ENCODE data around the gene CARD19. TPM values are rescaled to one million over a fixed set of nuclear protein-coding genes. Genes with fewer than 3 reads are reported as not detected.

The CARD19 gene
- total and polyA plus RNA-seq, 2 donors (not counting 1 experiment from before 2014, with no cell fraction given) = 31.9 to 63.4 TPM

DNA sequence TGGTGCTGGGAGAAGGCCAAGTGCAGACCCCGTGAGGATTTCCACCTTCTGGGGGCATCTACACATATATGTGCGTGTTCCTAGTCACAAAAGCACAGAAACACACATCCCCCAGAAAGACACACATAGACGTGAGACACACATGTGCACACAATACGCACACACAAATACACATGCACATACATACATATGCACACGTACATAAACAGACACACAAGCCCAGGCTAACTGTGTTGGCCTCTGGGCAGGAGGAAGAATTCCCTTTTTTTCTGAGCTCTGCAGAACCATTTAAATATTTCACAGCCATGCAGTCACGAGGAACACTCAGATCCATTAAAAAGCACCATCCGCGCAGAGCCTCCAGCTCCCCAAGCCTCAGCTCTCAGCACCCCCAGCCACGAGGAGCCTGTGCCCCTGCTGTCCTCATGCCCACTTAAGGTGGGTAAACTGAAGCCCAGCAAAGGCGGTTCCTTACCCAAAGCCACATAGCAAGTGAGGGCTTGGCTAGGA lies 32.8 kb downstream of the CARD19 start:
- no peak overlapping the region for H3K4me2 ChIP-seq (replicated peaks; ENCODE audit: low read depth, low read length, poor library complexity, severe bottlenecking)
- no peak overlapping the region for H3K27ac Mint-ChIP-seq
- no peaks in the 10 kb centered on the region for H3K27me3 Mint-ChIP-seq
- no peaks in the 10 kb centered on the region for H3K36me3 ChIP-seq (replicated peaks in 1 of 2; ENCODE audit: control extremely low read depth in 1 of 2, control insufficient read depth in 1 of 2, extremely low read depth in 1 of 2, insufficient read depth in 2 of 2, low read length in 1 of 2)
- peaks cover 38% of the 10 kb centered on the region for H3K4me1 Mint-ChIP-seq
- DNase-seq = no peak
- TF ChIP-seq, protein P1, sequence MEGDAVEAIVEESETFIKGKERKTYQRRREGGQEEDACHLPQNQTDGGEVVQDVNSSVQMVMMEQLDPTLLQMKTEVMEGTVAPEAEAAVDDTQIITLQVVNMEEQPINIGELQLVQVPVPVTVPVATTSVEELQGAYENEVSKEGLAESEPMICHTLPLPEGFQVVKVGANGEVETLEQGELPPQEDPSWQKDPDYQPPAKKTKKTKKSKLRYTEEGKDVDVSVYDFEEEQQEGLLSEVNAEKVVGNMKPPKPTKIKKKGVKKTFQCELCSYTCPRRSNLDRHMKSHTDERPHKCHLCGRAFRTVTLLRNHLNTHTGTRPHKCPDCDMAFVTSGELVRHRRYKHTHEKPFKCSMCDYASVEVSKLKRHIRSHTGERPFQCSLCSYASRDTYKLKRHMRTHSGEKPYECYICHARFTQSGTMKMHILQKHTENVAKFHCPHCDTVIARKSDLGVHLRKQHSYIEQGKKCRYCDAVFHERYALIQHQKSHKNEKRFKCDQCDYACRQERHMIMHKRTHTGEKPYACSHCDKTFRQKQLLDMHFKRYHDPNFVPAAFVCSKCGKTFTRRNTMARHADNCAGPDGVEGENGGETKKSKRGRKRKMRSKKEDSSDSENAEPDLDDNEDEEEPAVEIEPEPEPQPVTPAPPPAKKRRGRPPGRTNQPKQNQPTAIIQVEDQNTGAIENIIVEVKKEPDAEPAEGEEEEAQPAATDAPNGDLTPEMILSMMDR (IDR thresholded peaks at IDR 0.05) = no peak
- TF ChIP-seq EZH2 (IDR thresholded peaks at IDR 0.05; ENCODE audit: borderline replicate concordance, insufficient read depth, low read depth, low read length, poor library complexity, severe bottlenecking) = no peak
- peaks cover 18% of the 10 kb centered on the region for H3K79me2 ChIP-seq (ENCODE audit: control insufficient read depth, insufficient read depth, low read length)
- WGBS (ENCODE audit: insufficient coverage) = 87% methylated on average over 8 of the region's 10 CpGs
- H3K4me1 ChIP-seq (ENCODE audit: control insufficient read depth in 2 of 2, insufficient read depth in 2 of 2, low read length in 2 of 2) = peaks cover 11 to 24% of the 10 kb centered on the region in 2 donors
- ChIA-PET CTCF (interaction anchor here (1.3 kb wide), 1 partner anchor 24 kb away, joined by 3 read pairs; no protein-coding TSS in a partner anchor), POLR2A (no interaction called here)
- H3K9ac ChIP-seq (ENCODE audit: low read length) = no peak overlapping the region
- H3K4me3 ChIP-seq (ENCODE audit: control extremely low read depth in 1 of 5, extremely low read depth in 1 of 5, insufficient read depth in 1 of 5, low read depth in 2 of 5, low read length in 4 of 5) = no peak overlapping the region
- H3K9me3 Mint-ChIP-seq (ENCODE audit: insufficient read depth) = no peaks in the 10 kb centered on the region
- no peak overlapping the region for H3K4me3 Mint-ChIP-seq
- no peak overlapping the region for H3K27ac ChIP-seq (ENCODE audit: low read length in 2 of 2)
- no peak for ATAC-seq (ENCODE audit: low read depth)
- peaks cover 0 to 7% (median 0%) of the 10 kb centered on the region in 4 experiments for H3K27me3 ChIP-seq (replicated peaks in 1 of 4; ENCODE audit: control extremely low read depth in 1 of 4, control insufficient read depth in 3 of 4, insufficient read depth in 4 of 4, low read length in 3 of 4)
- no peaks in the 10 kb centered on the region for H3K9me3 ChIP-seq (ENCODE audit: control extremely low read depth in 1 of 3, control insufficient read depth in 2 of 3, insufficient read depth in 1 of 3, low read length in 2 of 3)
- no peak overlapping the region for H2AFZ ChIP-seq (ENCODE audit: insufficient read depth, low read depth, low read length, poor library complexity, severe bottlenecking)
- intact Hi-C loops (cut with micrococcal nuclease) = no loop called here
- peaks cover 11% of the 10 kb centered on the region for H4K20me1 ChIP-seq (ENCODE audit: control insufficient read depth, insufficient read depth, low read length, poor library complexity, severe bottlenecking)

DNA sequence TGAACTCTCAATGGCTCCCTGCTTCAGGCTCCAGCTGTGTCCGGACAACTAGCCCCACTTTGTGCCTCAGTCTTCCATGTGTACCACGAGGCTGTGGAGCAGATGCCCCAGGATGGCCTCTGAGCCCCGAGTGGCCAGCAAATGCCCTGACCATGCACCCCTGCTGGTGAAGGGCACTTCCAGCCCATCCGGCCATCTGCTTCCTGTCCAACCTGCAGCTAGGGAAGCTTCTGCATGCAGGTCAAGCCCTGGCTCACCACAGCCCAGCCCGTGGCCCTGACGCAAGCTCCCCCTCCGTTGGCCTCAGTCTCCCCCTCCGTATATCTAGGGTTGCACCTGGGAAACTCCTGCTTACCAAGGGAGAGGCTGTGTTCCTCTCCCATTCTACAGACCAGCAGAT lies 33.3 kb downstream of the CARD19 start:
- Histone ChIP-seq H3K36me3 (replicated peaks in 1 of 2; ENCODE audit: control extremely low read depth in 1 of 2, control insufficient read depth in 1 of 2, extremely low read depth in 1 of 2, insufficient read depth in 2 of 2, low read length in 1 of 2) (no peaks in the 10 kb centered on the region), H2AFZ (ENCODE audit: insufficient read depth, low read depth, low read length, poor library complexity, severe bottlenecking) (no peak overlapping the region), H3K4me1 (ENCODE audit: control insufficient read depth in 2 of 2, insufficient read depth in 2 of 2, low read length in 2 of 2) (peaks cover 11 to 24% of the 10 kb centered on the region in 2 donors), H4K20me1 (ENCODE audit: control insufficient read depth, insufficient read depth, low read length, poor library complexity, severe bottlenecking) (peaks cover 12% of the 10 kb centered on the region), H3K4me2 (replicated peaks; ENCODE audit: low read depth, low read length, poor library complexity, severe bottlenecking) (no peak overlapping the region), H3K9ac (ENCODE audit: low read length) (no peak overlapping the region), H3K9me3 (ENCODE audit: control extremely low read depth in 1 of 3, control insufficient read depth in 2 of 3, insufficient read depth in 1 of 3, low read length in 2 of 3) (no peaks in the 10 kb centered on the region), H3K79me2 (ENCODE audit: control insufficient read depth, insufficient read depth, low read length) (peaks cover 19% of the 10 kb centered on the region), H3K27me3 (replicated peaks in 1 of 4; ENCODE audit: control extremely low read depth in 1 of 4, control insufficient read depth in 3 of 4, insufficient read depth in 4 of 4, low read length in 3 of 4) (peaks cover 0 to 7% (median 0%) of the 10 kb centered on the region in 4 experiments), H3K4me3 (ENCODE audit: control extremely low read depth in 1 of 5, extremely low read depth in 1 of 5, insufficient read depth in 1 of 5, low read depth in 2 of 5, low read length in 4 of 5) (no peak overlapping the region), H3K27ac (ENCODE audit: low read length in 2 of 2) (no peak overlapping the region)
- ATAC-seq (ENCODE audit: low read depth) (no peak), DNase-seq (no peak)
- Mint-ChIP-seq H3K27me3 (no peaks in the 10 kb centered on the region), H3K27ac (no peak overlapping the region), H3K9me3 (ENCODE audit: insufficient read depth) (no peaks in the 10 kb centered on the region), H3K4me3 (no peak overlapping the region), H3K4me1 (peaks cover 38% of the 10 kb centered on the region)
- TF ChIP-seq, protein P1 (IDR thresholded peaks at IDR 0.05) = no peak
- no peak for TF ChIP-seq EZH2 (IDR thresholded peaks at IDR 0.05; ENCODE audit: borderline replicate concordance, insufficient read depth, low read depth, low read length, poor library complexity, severe bottlenecking)
- ChIA-PET CTCF (interaction anchor here (1.3 to 1.7 kb wide), 2 partner anchors 9 to 25 kb away, joined by 3 to 6 read pairs; no protein-coding TSS in a partner anchor), POLR2A (no interaction called here)
- intact Hi-C loops (cut with micrococcal nuclease) = no loop called here
- WGBS (ENCODE audit: insufficient coverage) = 93% methylated on average over 8 of the region's 8 CpGs
